ENCODE measurements around the gene KCNK10. TPM values are rescaled to one million over a fixed set of nuclear protein-coding genes. Genes with fewer than 3 reads are reported as not detected.

Gene KCNK10
- total RNA-seq, 6 experiments from 2014 or later = not detected

- WGBS (ENCODE audit: insufficient coverage, low coverage, low lambda C conversion rate, missing lambda C conversion rate) = 69% methylated on average over 1 of the region's 1 CpG
- no peak for ATAC-seq
Measured at GRCh38 chr14:88229428-88229827, 93.6 kb downstream of the KCNK10 start.

GRCh38 chr14:88228522-88229236, 94.4 kb downstream of the KCNK10 start:
- Histone ChIP-seq H3K27me3 (no peaks in the 10 kb centered on the region), H3K4me1 (no peaks in the 10 kb centered on the region), H3K4me3 (no peak overlapping the region), H3K27ac (no peak overlapping the region), H3K9me3 (no peaks in the 10 kb centered on the region), H3K36me3 (no peaks in the 10 kb centered on the region)
- DNase-seq (no peak), ATAC-seq (no peak)
- intact Hi-C loops (cut with DNase I) = no loop called here
- 52% methylated on average over 3 of the region's 3 CpGs for WGBS (ENCODE audit: insufficient coverage, low coverage, low lambda C conversion rate, missing lambda C conversion rate)
- TF ChIP-seq POLR2A (IDR thresholded peaks at IDR 0.05) = no peak
- TF ChIP-seq CTCF (IDR thresholded peaks at IDR 0.05) = no peak

More at GRCh38 chr14:88229428-88229827, 93.6 kb downstream of the KCNK10 start:
- Histone ChIP-seq H3K27ac (no peak overlapping the region), H3K4me1 (no peaks in the 10 kb centered on the region), H3K9me3 (no peaks in the 10 kb centered on the region), H3K27me3 (no peaks in the 10 kb centered on the region), H3K4me3 (no peak overlapping the region), H3K36me3 (no peaks in the 10 kb centered on the region)
- TF ChIP-seq POLR2A (IDR thresholded peaks at IDR 0.05) = no peak
- TF ChIP-seq CTCF (IDR thresholded peaks at IDR 0.05) = no peak
- intact Hi-C loops (cut with DNase I) = no loop called here
- no peak for DNase-seq

- DNase-seq = no peak
- H3K4me1 ChIP-seq = no peaks in the 10 kb centered on the region
- no peaks in the 10 kb centered on the region for H3K27me3 ChIP-seq
- no peaks in the 10 kb centered on the region for H3K36me3 ChIP-seq
- TF ChIP-seq CTCF (IDR thresholded peaks at IDR 0.05) (no peak), POLR2A (IDR thresholded peaks at IDR 0.05) (no peak)
- H3K9me3 ChIP-seq = no peaks in the 10 kb centered on the region
- intact Hi-C loops (cut with DNase I) = no loop called here
- no peak overlapping the region for H3K27ac ChIP-seq
- no peak overlapping the region for H3K4me3 ChIP-seq
- 74% methylated on average over 4 of the region's 4 CpGs for WGBS (ENCODE audit: insufficient coverage, low coverage, low lambda C conversion rate, missing lambda C conversion rate)
- ATAC-seq = no peak
Measured at GRCh38 chr14:88227693-88228092, 95.4 kb downstream of the KCNK10 start.

GRCh38 chr14:88225721-88226120, 97.3 kb downstream of the KCNK10 start:
- no peak for DNase-seq
- no peak for ATAC-seq
- no peaks in the 10 kb centered on the region for H3K4me1 ChIP-seq
- WGBS (ENCODE audit: insufficient coverage, low coverage, low lambda C conversion rate, missing lambda C conversion rate) = 10% methylated on average over 2 of the region's 3 CpGs
- no peak overlapping the region for H3K27ac ChIP-seq
- no peak for TF ChIP-seq CTCF (IDR thresholded peaks at IDR 0.05)
- no peak for TF ChIP-seq POLR2A (IDR thresholded peaks at IDR 0.05)
- intact Hi-C loops (cut with DNase I) = no loop called here
- no peaks in the 10 kb centered on the region for H3K27me3 ChIP-seq
- no peaks in the 10 kb centered on the region for H3K36me3 ChIP-seq
- H3K4me3 ChIP-seq = no peak overlapping the region
- H3K9me3 ChIP-seq = no peaks in the 10 kb centered on the region
